Transverse colon (tissue), 3 donors: Measurements from ENCODE around the gene CDCA3.

Experiments
- POLR2A ChIP-seq: fragments of 450-650 bp; IDR thresholded peaks from one replicate; pipeline ENCODE4 v1.6.1; 2016; ENCODE audit warnings: antibody characterized with exemption, mild to moderate bottlenecking, moderate library complexity
- TF ChIP-seq, protein P1 (sequence below), 5 experiments: fragments of 200-600 bp in 3 of 5; fragments of 450-650 bp in 2 of 5; sonication (generic) in 3 of 5; IDR thresholded peaks; 1 replicate in 2 of 5; 2 replicates in 3 of 5; pipeline ENCODE4 v1.5.1; 2016 to 2017; ENCODE audit warnings: antibody characterized with exemption in 5 of 5, inconsistent platforms in 3 of 5, mild to moderate bottlenecking in 2 of 5, moderate library complexity in 1 of 5

DNA sequence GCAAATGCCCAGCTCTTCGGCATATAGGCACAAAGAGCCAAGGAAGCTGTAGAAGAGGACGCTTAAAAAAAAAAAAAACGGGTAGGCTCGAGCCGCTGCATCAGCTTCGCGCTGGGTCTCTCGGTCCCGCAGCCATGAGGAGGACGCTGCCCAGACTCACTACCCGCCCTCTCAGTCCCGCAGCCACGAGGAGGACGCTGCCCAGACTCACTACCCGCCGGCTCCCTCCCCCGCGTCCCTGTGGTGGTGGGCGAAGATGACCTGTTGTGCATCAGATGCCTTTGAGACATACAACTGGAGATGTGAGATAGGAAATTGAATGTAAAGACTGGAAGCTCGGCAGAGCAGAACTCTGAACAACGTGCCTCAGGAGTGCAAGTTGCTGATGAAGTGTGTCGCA lies 33.5 kb upstream of the CDCA3 start:
- TF ChIP-seq, protein P1, sequence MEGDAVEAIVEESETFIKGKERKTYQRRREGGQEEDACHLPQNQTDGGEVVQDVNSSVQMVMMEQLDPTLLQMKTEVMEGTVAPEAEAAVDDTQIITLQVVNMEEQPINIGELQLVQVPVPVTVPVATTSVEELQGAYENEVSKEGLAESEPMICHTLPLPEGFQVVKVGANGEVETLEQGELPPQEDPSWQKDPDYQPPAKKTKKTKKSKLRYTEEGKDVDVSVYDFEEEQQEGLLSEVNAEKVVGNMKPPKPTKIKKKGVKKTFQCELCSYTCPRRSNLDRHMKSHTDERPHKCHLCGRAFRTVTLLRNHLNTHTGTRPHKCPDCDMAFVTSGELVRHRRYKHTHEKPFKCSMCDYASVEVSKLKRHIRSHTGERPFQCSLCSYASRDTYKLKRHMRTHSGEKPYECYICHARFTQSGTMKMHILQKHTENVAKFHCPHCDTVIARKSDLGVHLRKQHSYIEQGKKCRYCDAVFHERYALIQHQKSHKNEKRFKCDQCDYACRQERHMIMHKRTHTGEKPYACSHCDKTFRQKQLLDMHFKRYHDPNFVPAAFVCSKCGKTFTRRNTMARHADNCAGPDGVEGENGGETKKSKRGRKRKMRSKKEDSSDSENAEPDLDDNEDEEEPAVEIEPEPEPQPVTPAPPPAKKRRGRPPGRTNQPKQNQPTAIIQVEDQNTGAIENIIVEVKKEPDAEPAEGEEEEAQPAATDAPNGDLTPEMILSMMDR (IDR thresholded peaks at IDR 0.05): no peak
- no peak for TF ChIP-seq POLR2A
